Spinal cord (tissue), 10 donors: ENCODE data around the gene LRRC74B. TPM values are rescaled to one million over a fixed set of nuclear protein-coding genes. Genes with fewer than 3 reads are reported as not detected.

Experiments used
- DNase-seq, 6 donors: peaks; one replicate each; pipeline versions ENCODE4 v3.0.0 to v3.0.0-alpha.2; 2013 to 2015; ENCODE audit warnings: low spot score in 6 of 6, low read depth in 4 of 6
- H3K27ac ChIP-seq: one replicate; pipeline ENCODE4 v1.5.1; 2013; ENCODE audit warnings: low read depth, low read length, control low read depth
- H3K27me3 ChIP-seq: one replicate; pipeline ENCODE4 v1.6.1; 2013; ENCODE audit warnings: low read length; ENCODE audit not compliant: control insufficient read depth, insufficient read depth
- H3K36me3 ChIP-seq: one replicate; pipeline ENCODE4 v1.6.1; 2013; ENCODE audit warnings: low read length; ENCODE audit not compliant: control insufficient read depth, insufficient read depth
- H3K4me1 ChIP-seq: one replicate; pipeline ENCODE4 v1.6.1; 2013; ENCODE audit warnings: low read length; ENCODE audit not compliant: control insufficient read depth, insufficient read depth
- H3K4me3 ChIP-seq: one replicate; pipeline ENCODE4 v1.5.1; 2013; ENCODE audit warnings: low read depth, low read length, control low read depth
- H3K9me3 ChIP-seq: one replicate; pipeline ENCODE4 v1.6.1; 2013; ENCODE audit warnings: low read length; ENCODE audit not compliant: control insufficient read depth, insufficient read depth
- WGBS: methylation state at CpG from one replicate; pipeline ENCODE4 v1.1.5; 2013; ENCODE audit warnings: missing lambda C conversion rate; ENCODE audit not compliant: insufficient coverage; 5-methylcytosine and 5-hydroxymethylcytosine counted together
- long read RNA-seq, 4 donors: transcript quantifications; one replicate each; lab custom pipeline, GENCODE V29; 2026
- polyA plus RNA-seq, 2 donors: library from polyadenylated mRNA; unstranded; fragments of 120-200 nt; gene quantifications; one replicate each; pipeline ENCODE4 v1.2.1, GENCODE V29; 2013; ENCODE audit not compliant: insufficient read length in 2 of 2
- total RNA-seq, 2 donors: library from RNA; depleted of rRNA in 1 of 2; stranded (reverse); fragments of 120-200 nt in 1 of 2; fragments of >200 nt in 1 of 2; gene quantifications; one replicate each; pipeline versions ENCODE4 v1.2.3 to v1.2.4, GENCODE V29; 2013 to 2014
- donor health status: healthy.

The LRRC74B gene
- total RNA-seq (1 to 10 TPM in 1 of 2 donors, not detected in 1; 4.7 TPM), polyA plus RNA-seq (1 to 10 TPM; 1.5 to 1.7 TPM)
- long read RNA-seq, donor 1: 0 reads
- long read RNA-seq, donor 2: 0 reads
- long read RNA-seq, donor 3: 0 reads
- long read RNA-seq, donor 4: 0 reads

GRCh38 chr22:21045585-21046294 is at the start of gene LRRC74B:
Gene LRRC74B (plus strand): TSS chr22:21045946. CDS start chr22:21045987, 41 bp downstream.
- H3K4me1 ChIP-seq: peaks cover 27% of the 10 kb centered on the region
- H3K9me3 ChIP-seq: no peaks in the 10 kb centered on the region
- H3K4me3 ChIP-seq: peak within 1 kb of the TSS; percentile 56
- WGBS: 0% methylated on average over 43 of the region's 47 CpGs
- H3K27ac ChIP-seq: peak within 1 kb of the TSS; percentile 78
- peak; percentile 79 to 98 (median 86) for DNase-seq
- no peaks in the 10 kb centered on the region for H3K36me3 ChIP-seq
- H3K27me3 ChIP-seq: no peaks in the 10 kb centered on the region

GRCh38 chr22:20996031-20996410 is 49.7 kb upstream of the LRRC74B start:
- WGBS: 96% methylated on average over 10 of the region's 10 CpGs
- Histone ChIP-seq H3K9me3 (no peaks in the 10 kb centered on the region), H3K36me3 (peaks cover 100% of the 10 kb centered on the region), H3K4me3 (no peak overlapping the region), H3K4me1 (peaks cover 19% of the 10 kb centered on the region), H3K27ac (no peak overlapping the region), H3K27me3 (no peaks in the 10 kb centered on the region)
- no peak for DNase-seq

- peaks cover 25% of the 10 kb centered on the region for H3K4me1 ChIP-seq
- 90% methylated on average over 27 of the region's 27 CpGs for WGBS
- H3K4me3 ChIP-seq: no peak overlapping the region
- no peak overlapping the region for H3K27ac ChIP-seq
- no peaks in the 10 kb centered on the region for H3K9me3 ChIP-seq
- H3K27me3 ChIP-seq: no peaks in the 10 kb centered on the region
- no peak for DNase-seq
- H3K36me3 ChIP-seq: peaks cover 94% of the 10 kb centered on the region
Observed at GRCh38 chr22:20996598-20997535, 48.9 kb upstream of the LRRC74B start.

GRCh38 chr22:20997536-20998257 is 48.0 kb upstream of the LRRC74B start:
- no peak overlapping the region for H3K27ac ChIP-seq
- no peaks in the 10 kb centered on the region for H3K27me3 ChIP-seq
- H3K4me3 ChIP-seq: no peak overlapping the region
- peaks cover 28% of the 10 kb centered on the region for H3K4me1 ChIP-seq
- 79% methylated on average over 10 of the region's 13 CpGs for WGBS
- DNase-seq: no peak
- H3K9me3 ChIP-seq: no peaks in the 10 kb centered on the region
- H3K36me3 ChIP-seq: peaks cover 86% of the 10 kb centered on the region

GRCh38 chr22:20998411-20999336 is 47.1 kb upstream of the LRRC74B start:
- 74% methylated on average over 6 of the region's 7 CpGs for WGBS
- Histone ChIP-seq H3K4me1 (peaks cover 38% of the 10 kb centered on the region), H3K9me3 (no peaks in the 10 kb centered on the region), H3K27ac (no peak overlapping the region), H3K4me3 (no peak overlapping the region), H3K36me3 (peaks cover 79% of the 10 kb centered on the region), H3K27me3 (no peaks in the 10 kb centered on the region)
- DNase-seq: no peak

GRCh38 chr22:20999350-21000206 is 46.2 kb upstream of the LRRC74B start:
- H3K9me3 ChIP-seq: no peaks in the 10 kb centered on the region
- WGBS: 90% methylated on average over 27 of the region's 27 CpGs
- peaks cover 39% of the 10 kb centered on the region for H3K4me1 ChIP-seq
- H3K36me3 ChIP-seq: peaks cover 70% of the 10 kb centered on the region
- no peak for DNase-seq
- no peaks in the 10 kb centered on the region for H3K27me3 ChIP-seq
- H3K27ac ChIP-seq: no peak overlapping the region
- no peak overlapping the region for H3K4me3 ChIP-seq

- Histone ChIP-seq H3K36me3 (peaks cover 67% of the 10 kb centered on the region), H3K9me3 (no peaks in the 10 kb centered on the region), H3K27ac (no peak overlapping the region), H3K27me3 (no peaks in the 10 kb centered on the region), H3K4me1 (peaks cover 39% of the 10 kb centered on the region), H3K4me3 (peak overlapping the region; percentile 88)
- WGBS: 49% methylated on average over 15 of the region's 22 CpGs
- no peak for DNase-seq
Observed at GRCh38 chr22:21000207-21000986, 45.3 kb upstream of the LRRC74B start.
